Stimulated activated CD4-positive, alpha-beta T cell treated with anti-CD3 and anti-CD28 coated beads, Interleukin-12 subunit alpha, Interleukin-12 subunit beta, amount 100 ng/mL, for 4 hours (primary cell): ENCODE results near the gene TAOK3.
"Not testable (repeated sequence)": the region's sequence is repeated elsewhere in the genome, so short reads cannot be mapped to it uniquely, and the experiment has no call there.

Experiments
- DNase-seq: peaks from one replicate; pipeline ENCODE4 v3.0.0-alpha.2; 2020

TAOK3 gene

DNA sequence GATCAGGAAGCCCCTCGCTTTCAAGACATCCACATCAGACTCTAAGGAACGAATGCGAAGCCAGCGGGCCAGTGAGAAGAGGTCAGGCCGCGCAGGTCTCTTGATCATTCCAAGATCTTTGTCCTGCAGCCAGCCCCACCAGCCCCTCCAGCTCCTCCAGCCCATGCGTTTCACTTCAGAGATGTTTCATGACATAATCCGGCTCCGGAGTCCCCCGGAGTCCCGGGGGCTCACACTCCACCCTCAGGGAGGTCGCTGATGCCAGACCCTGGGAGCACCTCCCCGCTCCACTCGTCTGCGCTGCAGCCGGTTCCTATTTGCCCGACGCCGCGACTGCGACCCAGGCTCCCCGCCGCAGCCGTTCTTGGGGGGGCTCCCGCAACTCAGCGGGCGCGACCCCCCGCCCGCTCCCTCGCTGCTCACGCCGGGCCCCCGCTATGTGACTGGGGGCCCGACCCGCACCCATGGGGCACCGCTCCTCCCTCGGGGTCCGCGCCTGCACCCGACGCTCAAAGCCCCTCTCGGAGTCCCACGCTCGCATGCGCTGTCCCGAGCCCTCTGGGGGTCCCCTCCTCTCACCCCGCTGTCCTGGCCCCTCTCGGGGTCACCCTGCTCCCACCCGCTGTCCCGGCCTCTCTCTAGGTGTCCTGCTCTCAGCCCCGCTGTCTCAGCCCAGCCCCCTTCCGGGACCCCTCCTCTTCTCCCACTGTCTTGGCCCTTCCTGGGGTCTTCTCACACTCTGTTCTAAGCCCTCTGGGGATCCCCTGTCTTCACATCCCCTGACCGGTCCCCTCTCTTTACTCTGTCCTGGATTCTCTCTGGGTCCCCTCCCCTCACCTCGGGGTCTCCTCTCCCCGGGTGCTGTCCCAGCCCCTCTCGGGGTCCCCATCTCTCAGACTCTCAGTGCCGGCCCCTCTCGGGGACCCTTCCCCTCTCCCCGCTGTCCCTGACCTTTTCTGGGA is 1.1 kb downstream of the TAOK3 start:
- peak; percentile 10 for DNase-seq

DNA sequence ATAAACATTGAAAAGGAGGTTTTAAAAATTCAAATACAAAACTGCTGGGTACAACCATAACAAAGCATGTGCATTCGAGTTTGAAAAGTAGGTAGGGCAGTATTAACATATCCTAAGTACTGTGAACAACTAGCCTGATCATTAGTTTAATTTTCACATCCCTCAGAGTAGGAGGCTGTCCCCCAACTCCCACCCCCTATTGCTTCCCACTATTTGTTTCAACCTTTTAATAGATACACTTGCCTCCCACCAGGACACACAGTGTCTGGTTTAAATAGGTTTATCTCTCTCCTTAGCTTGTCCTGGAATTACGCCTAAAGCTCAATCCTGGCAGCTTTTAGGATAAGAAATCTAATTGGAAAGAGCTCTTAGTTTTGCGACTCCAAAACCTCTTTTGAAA is 2.1 kb downstream of the TAOK3 start:
- DNase-seq, result no peak

DNA sequence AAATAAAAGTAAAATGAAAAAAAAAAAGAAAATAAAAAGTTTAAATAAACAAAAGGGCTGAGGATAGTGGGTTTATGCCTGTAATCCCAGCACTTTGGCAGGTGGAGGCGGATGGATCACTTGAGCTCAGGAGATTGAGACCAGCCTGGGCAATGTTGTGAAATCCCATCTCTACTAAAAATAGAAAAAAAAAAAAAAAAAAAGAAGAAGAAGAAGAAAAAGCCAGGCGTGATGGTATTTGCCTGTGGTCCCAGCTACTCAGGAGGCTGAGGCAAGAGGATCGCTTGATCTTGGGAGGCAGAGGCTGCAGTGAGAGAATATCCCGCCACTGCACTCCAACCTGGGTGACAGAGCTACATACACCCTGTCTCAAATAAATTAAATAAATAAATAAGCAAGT is 3.9 kb downstream of the TAOK3 start:
- DNase-seq, result no peak

DNA sequence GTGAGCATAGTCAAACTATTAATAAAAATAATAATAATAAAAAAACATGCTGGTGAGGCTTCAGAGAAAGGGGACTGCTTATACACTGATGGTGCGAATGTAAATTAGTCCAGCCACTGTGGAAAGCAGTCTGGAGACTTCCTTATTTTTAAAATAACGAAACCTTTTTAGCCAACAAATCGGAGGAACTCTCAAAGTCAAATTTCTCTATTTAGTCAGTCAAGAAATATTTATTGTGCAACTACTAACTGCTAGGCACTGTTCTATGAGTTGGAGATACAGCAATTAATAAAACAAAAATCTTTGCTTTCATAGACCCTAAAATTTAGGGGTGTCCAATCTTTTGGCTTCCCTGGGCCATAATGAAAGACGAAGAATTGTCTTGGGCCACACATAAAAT is 10.8 kb downstream of the TAOK3 start:
- DNase-seq, result no peak

DNA sequence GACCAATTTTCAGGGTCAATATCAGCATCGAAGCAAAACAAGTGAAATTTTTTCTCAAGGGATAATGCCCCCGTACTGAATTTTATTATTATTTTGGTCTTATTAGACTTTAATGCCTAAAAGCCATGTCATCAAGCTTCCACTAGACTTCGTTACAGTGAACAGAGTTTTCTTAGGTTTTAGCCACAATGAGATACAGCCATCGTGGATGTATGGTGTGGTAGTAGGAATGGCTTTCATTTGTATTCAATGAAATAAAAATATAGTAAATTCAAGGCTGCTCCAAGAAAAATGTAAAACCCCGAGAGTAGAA is 11.7 kb downstream of the TAOK3 start:
- no peak for DNase-seq

DNA sequence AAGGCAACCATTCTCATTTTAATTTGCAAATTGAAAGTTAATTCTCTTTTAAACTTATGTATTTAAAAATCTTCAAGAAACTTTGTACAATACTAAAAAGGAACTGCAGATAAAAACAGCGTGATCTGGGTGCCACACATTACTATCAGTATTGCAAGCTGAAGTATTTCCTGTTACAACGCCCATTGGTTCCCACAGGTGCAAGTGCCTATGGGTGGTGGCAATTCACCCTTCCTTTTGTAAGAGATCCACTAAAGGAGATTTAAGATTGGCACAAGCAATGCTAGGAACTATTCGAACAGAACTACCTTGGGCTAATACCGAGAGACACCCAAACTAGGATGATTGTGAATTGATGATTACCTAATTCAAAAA is 13.2 kb downstream of the TAOK3 start:
- DNase-seq, result no peak

DNA sequence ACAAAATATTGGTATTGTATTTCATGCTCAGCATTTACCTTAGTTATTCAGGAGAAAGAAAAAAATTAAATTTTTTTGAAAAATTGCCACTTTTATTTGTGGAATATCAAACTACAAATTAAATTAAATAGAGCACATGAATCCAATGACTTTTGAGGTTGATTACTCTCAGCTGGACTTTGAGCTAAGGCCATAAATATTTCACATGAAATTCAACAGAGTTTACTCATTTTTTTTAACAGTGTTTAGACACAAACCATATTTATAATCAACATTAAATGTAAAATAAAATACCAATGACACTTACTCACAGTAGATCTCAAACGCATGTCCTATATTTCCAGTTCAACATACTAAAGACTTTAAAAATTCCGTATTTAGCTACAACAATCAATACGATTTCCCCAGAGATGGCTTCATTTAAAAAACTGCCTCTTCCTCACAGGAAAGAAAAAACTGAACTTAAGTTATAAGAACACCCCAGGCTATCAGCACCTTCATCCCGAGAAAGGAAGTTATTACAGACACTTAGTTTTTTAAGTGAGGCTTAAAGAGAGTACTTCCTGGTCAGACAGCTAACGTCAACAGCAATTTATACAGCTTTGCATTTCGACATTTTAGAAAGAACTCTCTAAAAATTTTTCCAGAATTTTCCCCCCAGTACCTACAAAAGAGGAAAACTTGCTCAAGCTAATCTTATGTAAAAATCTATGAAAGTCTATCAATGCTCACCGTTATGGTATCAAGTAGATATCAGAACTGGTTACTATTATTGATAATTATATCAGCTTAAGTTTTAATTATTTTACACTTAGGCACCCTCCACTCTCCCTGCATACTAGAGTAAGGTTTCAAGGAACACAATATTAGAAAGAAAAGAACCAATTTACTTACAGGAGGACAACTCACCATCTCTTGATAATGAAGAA is 13.8 kb downstream of the TAOK3 start:
- DNase-seq, result no peak

DNA sequence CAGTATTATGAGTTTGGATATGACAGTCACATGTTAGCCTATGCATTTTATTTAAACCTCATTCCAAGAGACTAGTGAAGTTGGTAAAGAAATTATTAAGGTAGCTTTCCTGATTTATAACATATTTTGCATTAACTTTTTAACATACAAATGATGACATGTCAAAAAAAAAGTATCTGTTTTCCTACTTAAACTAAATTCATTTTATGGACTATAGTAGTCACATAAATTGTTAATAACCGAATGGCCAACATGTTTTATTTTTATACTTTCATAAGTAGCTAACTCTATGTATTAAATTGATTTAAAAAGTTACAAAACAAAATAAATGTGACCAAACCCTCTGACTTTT is 14.7 kb downstream of the TAOK3 start:
- DNase-seq, result no peak

DNA sequence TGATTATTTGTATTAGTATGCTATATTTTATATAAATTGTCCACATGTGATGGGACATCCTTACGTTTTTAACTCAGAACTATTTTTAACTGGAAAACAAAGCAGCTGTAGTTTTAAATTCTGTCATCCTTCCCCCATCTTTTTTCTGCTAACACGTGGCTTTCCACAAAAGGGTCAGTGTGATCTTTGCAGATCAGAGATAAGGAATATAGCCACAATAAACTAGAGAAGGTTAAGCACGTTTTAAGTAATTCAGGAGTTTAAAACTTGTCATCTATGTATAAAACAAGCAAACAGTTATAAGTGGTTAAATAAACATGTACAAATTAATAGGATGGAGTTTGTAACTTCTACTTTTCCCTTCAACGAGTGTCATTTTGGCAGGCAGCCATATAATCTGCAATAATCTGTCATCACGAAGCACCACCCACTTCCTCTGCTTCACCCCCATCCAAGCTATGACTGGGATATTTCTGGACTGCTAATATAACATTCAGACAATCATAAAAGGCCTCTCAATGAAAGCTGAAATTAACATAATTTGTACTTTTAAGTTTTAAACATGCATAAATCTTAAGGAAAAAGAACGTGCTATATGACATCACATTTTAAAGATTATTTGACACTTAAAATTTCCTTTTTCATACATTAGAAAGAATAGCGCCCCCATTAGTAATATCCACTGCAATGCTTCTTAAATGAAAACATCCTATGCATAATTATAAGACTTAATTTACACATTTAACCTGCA is 15.3 kb downstream of the TAOK3 start:
- no peak for DNase-seq

DNA sequence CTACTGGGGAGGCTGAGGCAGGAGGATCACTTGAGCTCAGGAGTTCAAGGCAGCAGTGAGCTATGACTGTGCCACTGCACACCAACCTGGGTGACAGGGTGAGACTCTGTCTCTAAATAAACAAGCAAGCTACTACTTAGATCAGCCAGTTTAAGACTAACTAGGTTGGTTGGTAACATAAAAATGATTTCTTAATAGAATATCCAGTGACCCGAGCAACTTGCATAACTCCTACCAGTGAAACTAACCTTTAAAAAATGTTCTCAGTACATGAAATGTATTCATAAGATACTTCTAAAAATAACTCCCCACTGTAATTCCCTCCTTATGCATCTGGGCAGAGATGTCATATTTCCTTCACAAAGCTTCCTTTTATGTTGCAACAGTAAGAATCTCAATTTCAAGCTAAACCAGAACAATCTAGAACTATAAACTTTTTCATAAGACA is 15.9 kb downstream of the TAOK3 start:
- no peak for DNase-seq

DNA sequence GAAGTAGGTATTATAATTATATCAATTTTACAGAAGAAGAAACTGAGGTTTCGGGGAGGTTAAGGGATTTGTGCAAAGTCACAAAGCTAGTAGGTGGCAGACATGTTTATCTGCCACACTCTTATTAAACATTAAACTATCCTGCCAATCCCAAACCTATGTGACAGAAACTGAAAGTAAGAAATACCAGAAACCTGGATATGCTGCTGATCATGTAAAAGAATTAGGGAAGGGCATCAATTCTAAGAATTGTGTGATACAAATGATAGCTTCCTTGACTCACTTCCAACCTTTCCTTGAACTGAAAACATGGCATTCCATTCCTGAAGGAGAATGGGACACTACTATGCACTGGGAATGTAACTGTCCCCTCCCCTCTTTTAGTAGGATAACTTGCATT is 16.9 kb downstream of the TAOK3 start:
- DNase-seq, result no peak

DNA sequence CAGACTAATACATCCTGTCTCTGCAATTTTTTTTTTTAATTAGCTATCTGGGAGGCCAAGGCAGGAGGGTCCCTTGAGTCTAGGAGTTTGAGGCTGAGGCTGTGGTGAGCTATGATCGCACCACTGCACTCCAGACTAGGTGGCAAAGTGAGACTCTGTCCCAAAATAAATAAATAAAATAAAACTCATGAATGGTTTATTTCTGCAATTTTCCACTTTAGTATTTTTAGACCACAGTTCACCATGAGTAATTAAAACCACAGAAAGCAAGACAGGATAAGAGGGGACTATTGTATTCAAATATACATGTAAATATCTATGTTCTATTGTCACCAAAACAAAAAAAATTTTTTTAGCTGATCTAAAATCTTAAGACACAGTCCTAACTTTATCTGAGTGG is 17.8 kb downstream of the TAOK3 start:
- no peak for DNase-seq

DNA sequence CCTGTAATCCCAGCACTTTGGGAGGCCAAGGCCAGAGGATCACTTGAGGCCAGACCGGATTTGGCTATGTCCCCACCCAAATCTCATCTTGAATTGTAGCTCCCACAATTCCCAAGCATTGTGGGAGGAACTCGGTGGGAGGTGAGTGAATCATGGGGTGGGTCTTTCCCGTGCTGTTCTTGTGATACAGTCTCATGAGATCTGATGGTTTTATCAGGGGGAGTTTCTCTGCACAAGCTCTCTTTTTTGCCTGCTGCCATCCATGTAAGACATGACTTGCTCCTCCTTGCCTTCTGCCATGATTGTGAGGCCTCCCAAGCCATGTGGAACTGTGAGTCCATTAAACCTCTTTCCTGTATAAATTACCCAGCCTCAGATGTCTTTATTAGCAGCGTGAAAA is 18.2 kb downstream of the TAOK3 start:
- not testable (repeated sequence) for DNase-seq

DNA sequence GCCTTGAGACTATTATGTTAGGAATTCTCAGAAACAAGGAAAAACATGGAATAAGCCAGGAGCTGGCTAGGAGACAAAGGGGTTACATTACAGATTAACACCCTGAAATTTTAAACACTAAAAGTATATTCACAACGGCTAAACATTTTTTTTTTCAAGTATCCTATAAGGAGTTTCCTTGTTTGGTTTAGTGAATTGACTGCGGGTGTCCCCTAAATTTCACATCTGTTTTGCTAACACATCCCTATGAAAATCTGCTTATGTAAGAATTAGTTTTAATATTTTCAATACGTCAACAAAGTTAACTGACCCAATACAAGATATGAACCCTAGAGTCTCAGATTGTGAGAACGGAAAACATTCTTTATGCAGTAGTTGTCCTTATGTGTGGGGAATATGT is 19.0 kb downstream of the TAOK3 start:
- DNase-seq, result no peak

DNA sequence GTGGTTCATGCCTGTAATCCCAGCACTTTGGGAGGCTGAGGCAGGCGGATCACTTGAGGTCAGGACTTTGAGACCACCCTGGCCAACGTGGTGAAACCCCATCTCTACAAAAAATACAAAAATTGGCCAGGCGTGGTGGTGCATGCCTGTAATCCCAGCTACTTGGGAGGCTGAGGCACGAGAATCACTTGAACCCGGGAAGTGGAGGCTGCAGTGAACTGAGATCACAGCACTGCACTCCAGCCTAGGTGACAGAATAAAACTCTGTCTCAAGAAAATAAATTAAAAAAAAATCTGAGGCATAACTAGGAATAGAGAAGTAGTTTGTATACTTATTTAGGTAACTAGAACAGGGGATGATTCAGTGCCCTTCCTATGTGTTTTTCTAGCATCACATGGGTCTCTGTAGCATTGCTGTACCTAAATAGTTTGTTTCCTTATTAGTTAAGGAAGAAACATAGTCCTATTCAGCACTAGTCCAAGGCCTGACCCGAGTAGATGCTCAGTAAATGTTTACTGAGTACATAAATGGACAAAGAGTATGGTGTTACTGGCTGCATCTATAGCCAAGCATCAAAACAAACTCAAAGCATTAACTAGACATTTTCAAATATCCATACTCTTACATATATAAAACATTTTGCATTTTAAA is 21.7 kb downstream of the TAOK3 start:
- DNase-seq, result no peak

DNA sequence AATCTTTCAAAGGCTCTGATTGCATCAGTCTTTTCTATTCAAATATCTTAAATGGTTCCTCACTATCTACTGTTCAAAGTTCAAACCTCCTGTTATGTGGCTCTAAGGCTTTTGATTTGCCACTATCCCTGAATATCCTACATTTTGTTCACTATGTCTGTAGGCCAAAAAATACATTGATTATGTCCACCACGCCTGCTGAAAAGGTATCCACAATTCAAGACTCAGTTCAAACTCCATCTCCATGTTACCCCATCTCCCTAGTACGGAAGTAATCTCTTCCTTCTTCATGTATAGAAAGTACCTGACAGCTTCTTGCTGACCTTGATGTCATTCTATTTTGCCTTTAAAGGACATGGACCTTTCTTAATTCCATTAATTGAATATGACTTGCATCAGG is 24.8 kb downstream of the TAOK3 start:
- no peak for DNase-seq

DNA sequence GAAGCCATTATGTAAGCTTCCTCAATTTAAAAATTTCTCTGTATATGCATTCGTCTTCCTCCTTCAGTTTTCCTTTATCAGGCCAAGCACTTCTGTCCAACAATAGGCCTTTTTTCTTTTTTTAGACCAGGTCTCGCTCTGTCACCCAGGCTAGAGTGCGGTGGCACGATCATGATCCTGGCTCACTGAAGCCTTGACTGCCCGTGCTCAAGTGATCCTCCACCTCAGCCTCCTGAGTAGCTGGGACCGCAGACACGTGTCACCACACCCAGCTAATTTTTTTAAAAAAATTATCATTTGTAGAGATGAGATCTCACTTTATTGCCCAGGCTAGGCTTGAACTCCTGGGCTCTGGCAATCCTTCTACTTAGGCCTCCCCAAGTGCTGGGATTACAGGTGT is 25.8 kb downstream of the TAOK3 start:
- DNase-seq, result no peak

DNA sequence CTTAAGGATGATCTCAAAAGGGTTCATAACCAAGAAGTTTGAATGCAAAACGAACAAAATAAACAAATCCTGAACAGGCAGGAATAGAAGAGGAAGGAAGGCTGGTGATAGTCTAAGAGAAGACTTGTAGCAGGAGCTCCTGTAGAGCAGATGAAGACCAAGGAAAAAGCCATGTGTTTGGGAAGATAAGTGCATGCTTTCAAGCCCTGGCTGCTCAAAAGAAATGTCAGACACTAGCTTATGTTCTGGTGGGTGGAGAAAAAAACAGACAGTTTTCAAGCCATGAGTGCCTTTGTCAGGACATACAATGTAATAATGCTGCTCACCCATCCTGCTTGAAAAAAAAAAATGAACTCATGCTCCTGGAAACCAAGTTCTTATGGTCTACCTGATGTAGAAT is 27.4 kb downstream of the TAOK3 start:
- DNase-seq, result no peak

DNA sequence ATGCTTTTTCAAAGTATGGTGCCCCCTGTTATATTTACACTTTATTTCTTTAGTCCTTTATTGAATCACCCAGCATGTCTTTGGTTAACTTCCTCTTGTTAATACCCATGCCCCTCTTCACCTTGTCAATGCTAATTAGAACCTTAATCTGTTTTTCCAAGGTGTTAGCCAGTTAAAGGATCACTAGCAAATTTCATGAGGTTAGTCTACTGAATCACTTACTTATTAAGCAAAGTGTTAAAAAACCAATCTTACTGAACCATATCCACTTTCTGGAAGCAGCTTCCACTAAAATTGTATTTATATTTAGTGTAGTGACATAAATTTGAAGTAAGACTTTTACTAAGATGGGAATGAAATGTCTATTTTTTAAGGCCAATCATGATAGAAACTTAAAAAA is 27.9 kb downstream of the TAOK3 start:
- no peak for DNase-seq

DNA sequence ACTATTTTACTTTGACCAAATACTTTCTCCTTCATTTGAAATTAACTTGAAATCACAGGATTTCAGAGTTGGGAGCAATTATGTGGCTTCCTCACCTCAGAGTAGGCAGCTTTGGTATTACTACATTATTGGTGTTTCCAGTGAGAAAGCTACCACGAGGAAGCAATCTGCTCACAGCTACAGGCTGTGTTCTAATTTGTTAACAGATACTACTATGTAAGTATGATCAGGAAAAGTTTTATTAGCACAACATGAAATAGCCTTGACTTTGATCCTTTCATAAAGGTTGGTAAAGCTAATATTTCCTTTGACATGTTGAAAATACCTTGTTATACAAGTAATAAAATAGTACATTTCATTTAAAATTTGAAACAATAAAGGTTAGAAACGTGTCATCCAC is 30.6 kb downstream of the TAOK3 start:
- no peak for DNase-seq

DNA sequence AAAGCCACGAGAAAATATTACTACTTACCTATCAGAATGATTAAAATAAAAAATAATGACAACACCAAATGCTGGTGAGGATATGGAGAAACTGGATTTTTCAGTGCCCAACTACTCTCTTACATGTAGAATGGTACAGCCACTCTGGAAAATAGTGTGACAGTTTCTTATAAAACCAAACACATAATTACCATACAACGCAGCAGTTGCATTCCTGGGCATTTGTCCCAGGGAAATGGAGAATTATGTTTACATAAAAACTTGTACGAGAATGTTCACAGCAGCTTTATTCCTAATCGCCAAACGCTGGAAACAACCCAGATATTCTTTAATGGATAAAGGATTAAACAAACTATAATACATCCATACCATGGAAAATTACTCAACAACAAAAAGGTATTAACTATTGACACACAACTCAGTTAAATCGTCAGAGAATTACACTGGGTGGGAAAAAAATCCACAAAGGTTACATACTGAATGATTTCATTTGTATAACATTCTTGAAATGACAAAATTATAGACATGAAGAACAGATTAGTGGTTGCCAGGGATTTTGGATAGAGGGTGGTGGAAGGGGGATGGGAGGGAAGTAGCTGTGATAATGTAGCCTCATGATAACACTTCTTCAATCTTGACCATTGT is 35.4 kb downstream of the TAOK3 start:
- no peak for DNase-seq

DNA sequence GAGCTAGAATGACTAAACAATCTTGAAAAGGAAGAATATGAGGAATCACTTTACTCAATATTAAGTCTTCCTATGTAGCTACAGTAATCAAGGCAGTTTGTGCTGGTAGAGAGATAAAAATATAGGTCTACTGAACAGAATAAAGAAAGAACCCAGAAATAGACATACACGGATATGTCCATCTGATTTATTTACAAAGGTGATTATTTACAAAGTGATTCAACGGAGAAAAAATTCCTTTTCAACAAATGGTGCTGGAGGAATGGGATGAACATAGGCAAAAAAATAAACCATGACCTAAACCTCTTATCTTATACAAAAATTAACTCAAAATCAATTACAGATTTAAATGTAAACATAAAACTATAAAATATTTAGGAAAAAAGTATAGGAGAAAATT is 36.6 kb downstream of the TAOK3 start:
- DNase-seq, result no peak
